H1 (cell line): ENCODE results near the gene TMC4. TPM values are rescaled to one million over a fixed set of nuclear protein-coding genes. Genes with fewer than 3 reads are reported as not detected.

ENCODE experiments used
- CTCF ChIA-PET: fragments of 300-600 bp; sonication (Branson Sonifier 250); formaldehyde crosslinking; loops from one replicate; lab custom pipeline; 2021; ENCODE audit not compliant: partially characterized antibody; lab: Charles Lee
- POLR2A ChIA-PET: fragments of 300-600 bp; sonication (Branson Sonifier 250); formaldehyde crosslinking; loops from one replicate; lab custom pipeline; 2021; ENCODE audit warnings: inconsistent platforms; ENCODE audit not compliant: partially characterized antibody; lab: Charles Lee
- DNase-seq, 2 experiments: peaks; one replicate each; pipeline versions ENCODE4 v3.0.0 to v3.0.0-alpha.2; 2010 to 2022; ENCODE audit warnings: low spot score in 2 of 2, low read depth in 1 of 2, mixed read lengths in 1 of 2
- FAIRE-seq: peaks from 2 replicates; lab custom pipeline; 2011; peaks lifted over from hg19 to GRCh38; lab: Jason Lieb, UNC
- H2AFZ ChIP-seq: 2 replicates; pipeline ENCODE4 v1.8.1; 2012; ENCODE audit warnings: low read length, inconsistent platforms
- H2AK5ac ChIP-seq: 2 replicates; pipeline ENCODE4 v1.6.1; 2013; ENCODE audit warnings: low read depth, low read length
- H2BK120ac ChIP-seq: replicated peaks from 2 replicates; pipeline ENCODE3; 2013; ENCODE audit warnings: low read depth, low read length, inconsistent platforms
- H2BK12ac ChIP-seq: 2 replicates; pipeline ENCODE4 v1.6.1; 2013; ENCODE audit warnings: low read depth, low read length
- H2BK15ac ChIP-seq: 2 replicates; pipeline ENCODE4 v1.6.1; 2013; ENCODE audit warnings: low read length
- H2BK20ac ChIP-seq: 2 replicates; pipeline ENCODE4 v1.6.1; 2013; ENCODE audit warnings: low read length
- H2BK5ac ChIP-seq: 2 replicates; pipeline ENCODE4 v1.6.1; 2013; ENCODE audit warnings: low read depth, low read length
- H3K14ac ChIP-seq: 2 replicates; pipeline ENCODE4 v1.6.1; 2013; ENCODE audit warnings: inconsistent platforms; ENCODE audit not compliant: insufficient read length
- H3K18ac ChIP-seq: 2 replicates; pipeline ENCODE4 v1.6.1; 2013; ENCODE audit warnings: low read length; ENCODE audit errors: extremely low read depth
- H3K23ac ChIP-seq: 2 replicates; pipeline ENCODE4 v1.6.1; 2013; ENCODE audit warnings: inconsistent platforms; ENCODE audit not compliant: insufficient read length
- H3K23me2 ChIP-seq: 2 replicates; pipeline ENCODE4 v1.6.1; 2013; ENCODE audit warnings: low read depth, low read length
- H3K27ac ChIP-seq: 2 replicates; pipeline ENCODE4 v1.6.1; 2011; ENCODE audit warnings: low read depth, low read length, inconsistent platforms
- H3K27me3 ChIP-seq, 4 experiments: replicated peaks in 1 of 4; 1 replicate in 1 of 4; 2 replicates in 3 of 4; pipeline versions ENCODE4 v1.6.1 to v1.8.1; 2011 to 2013; ENCODE audit warnings: low read length in 3 of 4, mild to moderate bottlenecking in 3 of 4, inconsistent platforms in 2 of 4, mixed read lengths in 2 of 4, moderate library complexity in 1 of 4; ENCODE audit not compliant: control insufficient read depth in 3 of 4, insufficient read depth in 3 of 4; ENCODE audit errors: extremely low read depth in 1 of 4
- H3K36me3 ChIP-seq, 4 experiments: 2 replicates each; pipeline versions ENCODE4 v1.6.1 to v1.8.1; 2011 to 2013; ENCODE audit warnings: mild to moderate bottlenecking in 4 of 4, low read length in 3 of 4, moderate library complexity in 2 of 4, control low read depth in 1 of 4, inconsistent platforms in 1 of 4; ENCODE audit not compliant: insufficient read depth in 4 of 4, control insufficient read depth in 2 of 4
- H3K4ac ChIP-seq: replicated peaks from 2 replicates; pipeline ENCODE3; 2013; ENCODE audit warnings: low read length, low read depth, mixed read lengths, inconsistent platforms; ENCODE audit not compliant: insufficient read length
- H3K4me1 ChIP-seq, 4 experiments: replicated peaks in 1 of 4; 1 replicate in 1 of 4; 2 replicates in 3 of 4; pipeline versions ENCODE4 v1.6.1 to v1.8.1; 2011 to 2013; ENCODE audit warnings: low read length in 3 of 4, inconsistent platforms in 2 of 4, mixed read lengths in 1 of 4; ENCODE audit not compliant: insufficient read depth in 4 of 4, control insufficient read depth in 3 of 4
- H3K4me2 ChIP-seq, 2 experiments: 2 replicates each; pipeline versions ENCODE4 v1.6.1 to v1.8.1; 2011 to 2013; ENCODE audit warnings: low read depth in 2 of 2, low read length in 2 of 2, control low read depth in 1 of 2, inconsistent platforms in 1 of 2, mild to moderate bottlenecking in 1 of 2; ENCODE audit not compliant: insufficient read depth in 1 of 2
- H3K4me3 ChIP-seq, 4 experiments: fragments of 200-600, 300-600 bp in 1 of 4; sonication (generic), shearing (Covaris generic), sonication (Bioruptor Twin) in 1 of 4; 2 replicates each; pipeline versions ENCODE4 v1.5.1 to v1.8.1; 2011 to 2016; ENCODE audit warnings: low read length in 4 of 4, low read depth in 3 of 4, control low read depth in 2 of 4, inconsistent platforms in 2 of 4, mild to moderate bottlenecking in 2 of 4, mixed read lengths in 1 of 4, moderate library complexity in 1 of 4; ENCODE audit not compliant: insufficient read depth in 2 of 4; ENCODE audit errors: extremely low read depth in 1 of 4
- H3K56ac ChIP-seq: replicated peaks from 2 replicates; pipeline ENCODE3; 2013; ENCODE audit warnings: low read depth, mild to moderate bottlenecking, mixed read lengths, low read length, inconsistent platforms; ENCODE audit not compliant: insufficient read length
- H3K79me1 ChIP-seq: 2 replicates; pipeline ENCODE4 v1.6.1; 2013; ENCODE audit warnings: low read depth, low read length, control low read depth
- H3K79me2 ChIP-seq, 2 experiments: 2 replicates each; pipeline versions ENCODE4 v1.6.1 to v1.8.1; 2012 to 2013; ENCODE audit warnings: low read length in 2 of 2, mild to moderate bottlenecking in 2 of 2, inconsistent platforms in 1 of 2; ENCODE audit not compliant: insufficient read depth in 2 of 2, control insufficient read depth in 1 of 2
- H3K9ac ChIP-seq, 4 experiments: replicated peaks in 1 of 4; 1 replicate in 1 of 4; 2 replicates in 3 of 4; pipeline versions ENCODE4 v1.6.1 to v1.8.1; 2011 to 2013; ENCODE audit warnings: low read depth in 3 of 4, low read length in 3 of 4, control low read depth in 2 of 4, mild to moderate bottlenecking in 2 of 4, moderate library complexity in 2 of 4, inconsistent platforms in 1 of 4; ENCODE audit errors: extremely low read depth in 1 of 4
- H3K9me3 ChIP-seq, 2 experiments: 2 replicates each; pipeline versions ENCODE4 v1.6.1 to v1.8.1; 2012 to 2013; ENCODE audit warnings: mild to moderate bottlenecking in 2 of 2, moderate library complexity in 2 of 2, control low read depth in 1 of 2, inconsistent platforms in 1 of 2, low read depth in 1 of 2, low read length in 1 of 2, mixed read lengths in 1 of 2; ENCODE audit not compliant: insufficient read depth in 2 of 2
- H4K20me1 ChIP-seq, 2 experiments: replicated peaks in 1 of 2; 2 replicates each; pipeline versions ENCODE3 to v1.8.1; 2011 to 2013; ENCODE audit warnings: inconsistent platforms in 2 of 2, low read length in 2 of 2, mild to moderate bottlenecking in 1 of 2; ENCODE audit not compliant: insufficient read depth in 2 of 2, control insufficient read depth in 1 of 2
- H4K5ac ChIP-seq: 2 replicates; pipeline ENCODE4 v1.6.1; 2013; ENCODE audit warnings: low read length, low read depth, mixed read lengths, inconsistent platforms; ENCODE audit not compliant: insufficient read length
- H4K8ac ChIP-seq: 2 replicates; pipeline ENCODE4 v1.8.0; 2013; ENCODE audit warnings: mild to moderate bottlenecking, moderate library complexity, low read length, inconsistent platforms; ENCODE audit not compliant: insufficient read depth; ENCODE audit errors: extremely low read depth
- H4K91ac ChIP-seq: replicated peaks from 2 replicates; pipeline ENCODE3; 2013; ENCODE audit warnings: low read length, mixed read lengths, inconsistent platforms; ENCODE audit not compliant: insufficient read length
- BACH1 ChIP-seq: IDR thresholded peaks from 2 replicates; pipeline ENCODE4 v1.6.1; 2012; ENCODE audit warnings: low read length, improper control_type of control experiment
- CTBP2 ChIP-seq: IDR thresholded peaks from 2 replicates; pipeline ENCODE4 v1.7.0; 2011; ENCODE audit warnings: borderline replicate concordance, mild to moderate bottlenecking, moderate library complexity, mixed read lengths, low read length; ENCODE audit not compliant: insufficient read depth, insufficient read length
- FOSL1 ChIP-seq: IDR thresholded peaks from 2 replicates; pipeline ENCODE4 v1.6.1; 2011; ENCODE audit warnings: mild to moderate bottlenecking, low read depth, low read length, moderate library complexity; ENCODE audit not compliant: insufficient read depth
- GABPA ChIP-seq: IDR thresholded peaks from 2 replicates; pipeline ENCODE4 v1.6.1; 2011; ENCODE audit warnings: mild to moderate bottlenecking, low read length, moderate library complexity, borderline replicate concordance; ENCODE audit not compliant: insufficient read depth
- RFX5 ChIP-seq: IDR thresholded peaks from 2 replicates; pipeline ENCODE4 v1.6.1; 2011; ENCODE audit warnings: low read depth, low read length, improper control_type of control experiment, borderline replicate concordance
- SIRT6 ChIP-seq: IDR thresholded peaks from one replicate; pipeline ENCODE4 v1.7.1; 2012; ENCODE audit warnings: low read length, inconsistent platforms
- TBP ChIP-seq: IDR thresholded peaks from 2 replicates; pipeline ENCODE4 v1.6.1; 2011; ENCODE audit warnings: low read depth, low read length, improper control_type of control experiment
- TCF12 ChIP-seq: IDR thresholded peaks from 2 replicates; pipeline ENCODE4 v1.6.1; 2011; ENCODE audit warnings: low read depth, mild to moderate bottlenecking, low read length
- USF2 ChIP-seq: IDR thresholded peaks from 2 replicates; pipeline ENCODE4 v1.6.1; 2011; ENCODE audit warnings: low read length, improper control_type of control experiment
- WGBS, 2 experiments: shearing (Covaris generic) in 1 of 2; methylation state at CpG; one replicate each; pipeline versions ENCODE4 v1.1.6 to v1.1.7; 2013 to 2015; ENCODE audit warnings: low lambda C conversion rate in 2 of 2, mixed read lengths in 2 of 2, inconsistent platforms in 1 of 2, low coverage in 1 of 2, missing lambda C conversion rate in 1 of 2; ENCODE audit not compliant: insufficient replicate concordance in 2 of 2, insufficient coverage in 1 of 2, insufficient read length in 1 of 2; ENCODE audit errors: extremely low coverage in 1 of 2, missing lambda C conversion rate in 1 of 2; 5-methylcytosine and 5-hydroxymethylcytosine counted together
- polyA plus RNA-seq, 7 experiments: library from polyadenylated mRNA; depleted of rRNA in 3 of 7; stranded (reverse) in 5 of 7; unstranded in 2 of 7; fragments of >200 nt in 5 of 7; fragments of 200-250 nt in 2 of 7; gene quantifications; 1 replicate in 5 of 7; 2 replicates in 1 of 7; 4 replicates in 1 of 7; pipeline versions ENCODE4 v1.2.1 to v1.2.3, GENCODE V29; 2011 to 2013; ENCODE audit warnings: missing spikeins in 2 of 7, mixed read lengths in 2 of 7
- total RNA-seq: library from RNA; stranded (reverse); fragmentation: NEBNext Ultra II Directional; extraction: Animal tissue kit (Norgen Biotek cat#: 25700); gene quantifications from 2 replicates; pipeline ENCODE4 v1.2.1, GENCODE V29; 2021
- TF ChIP-seq, protein P1 (sequence below): IDR thresholded peaks from 2 replicates; pipeline ENCODE4 v1.6.1; 2012; ENCODE audit warnings: low read length, inconsistent platforms

The TMC4 gene
- total and polyA plus RNA-seq, 2 of the 8 experiments (the other 6 are each of a cell fraction or from before 2014, with no cell fraction given), result 5.5 to 6.3 TPM

DNA sequence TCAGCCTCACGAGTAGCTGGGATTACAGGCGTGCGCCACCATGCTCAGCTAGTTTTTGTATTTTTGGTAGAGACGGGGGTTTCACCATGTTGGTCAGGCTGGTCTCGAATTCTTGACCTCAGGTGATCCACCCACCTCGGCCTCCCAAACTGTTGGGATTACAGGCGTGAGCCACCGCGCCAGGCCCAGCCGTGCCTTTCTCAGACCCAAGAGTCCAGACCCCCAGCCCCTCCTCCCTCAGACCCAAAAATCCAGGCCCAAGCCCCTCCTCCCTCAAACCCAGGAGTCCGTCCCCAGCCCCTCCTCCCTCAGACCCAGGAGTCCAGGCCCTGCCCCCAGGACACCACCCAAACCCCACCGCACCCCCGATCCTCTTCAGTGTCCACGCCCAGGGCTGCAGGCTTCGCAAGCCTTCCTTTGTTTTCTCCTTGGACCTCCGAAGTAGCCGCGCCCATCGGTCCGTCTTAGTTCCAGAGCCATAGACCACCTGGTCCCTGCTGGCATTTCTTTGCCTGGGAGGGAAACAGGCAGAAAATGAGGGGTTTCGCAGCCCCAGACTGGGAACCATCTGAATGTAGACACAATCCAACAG, 3.7 kb downstream of the TMC4 start:
- Histone ChIP-seq H3K4me1 (peaks cover 0 to 12% (median 6%) of the 10 kb centered on the region in 4 experiments; a peak in 6 of 7 replicates), H4K91ac (no peak overlapping the region), H3K23ac (no peak overlapping the region), H2AFZ (no peak overlapping the region), H3K27me3 (0 out of 7 replicates have a peak, but pooled peaks cover 0 to 2% (median 0%) of the 10 kb centered on the region in 4 experiments), H2BK20ac (no peak overlapping the region), H3K4me3 (no peak overlapping the region), H2BK15ac (no peak overlapping the region), H4K20me1 (peaks cover 1 to 3% of the 10 kb centered on the region in 2 experiments), H3K14ac (no peak overlapping the region), H4K5ac (no peak overlapping the region), H3K9me3 (no peaks in the 10 kb centered on the region), H3K18ac (no peak overlapping the region), H3K9ac (no peak overlapping the region), H3K79me2 (no peaks in the 10 kb centered on the region), H3K27ac (no peak overlapping the region), H3K4me2 (no peak overlapping the region), H3K36me3 (no peaks in the 10 kb centered on the region), H3K23me2 (peaks cover 4% of the 10 kb centered on the region; the same call in 1 of the 2 replicates), H2BK12ac (no peak overlapping the region), H4K8ac (no peak overlapping the region), H2BK5ac (no peak overlapping the region), H3K4ac (no peak overlapping the region), H2AK5ac (no peak overlapping the region), H3K79me1 (no peaks in the 10 kb centered on the region), H2BK120ac (no peak overlapping the region), H3K56ac (no peak overlapping the region)
- FAIRE-seq, result no peak
- DNase-seq, result no peak
- ChIA-PET POLR2A (interaction anchor here (1.0 to 3.5 kb wide), 6 partner anchors 17 to 91 kb away, joined by 3 to 11 read pairs (median 3); partner anchors contain the start of gene MBOAT7), CTCF (interaction anchor here (0.7 to 1.6 kb wide), 6 partner anchors 11 to 1092 kb away, joined by 3 to 5 read pairs (median 4); partner anchors contain the start of gene MBOAT7)
- WGBS, 2 experiments, result 92% methylated on average over 14 of the region's 21 CpGs; no CpG with 5 or more reads in 1 of the 2 experiments
- TF ChIP-seq BACH1 (no peak), GABPA (no peak), USF2 (no peak), RFX5 (no peak), TBP (no peak), FOSL1 (no peak), SIRT6 (no peak), CTBP2 (no peak), TCF12 (no peak)
- TF ChIP-seq, protein P1, sequence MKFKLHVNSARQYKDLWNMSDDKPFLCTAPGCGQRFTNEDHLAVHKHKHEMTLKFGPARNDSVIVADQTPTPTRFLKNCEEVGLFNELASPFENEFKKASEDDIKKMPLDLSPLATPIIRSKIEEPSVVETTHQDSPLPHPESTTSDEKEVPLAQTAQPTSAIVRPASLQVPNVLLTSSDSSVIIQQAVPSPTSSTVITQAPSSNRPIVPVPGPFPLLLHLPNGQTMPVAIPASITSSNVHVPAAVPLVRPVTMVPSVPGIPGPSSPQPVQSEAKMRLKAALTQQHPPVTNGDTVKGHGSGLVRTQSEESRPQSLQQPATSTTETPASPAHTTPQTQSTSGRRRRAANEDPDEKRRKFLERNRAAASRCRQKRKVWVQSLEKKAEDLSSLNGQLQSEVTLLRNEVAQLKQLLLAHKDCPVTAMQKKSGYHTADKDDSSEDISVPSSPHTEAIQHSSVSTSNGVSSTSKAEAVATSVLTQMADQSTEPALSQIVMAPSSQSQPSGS, result no peak
